ENCODE data around the gene KSR1.

KSR1 gene

GRCh38 chr17:27460196-27460725 is 4.0 kb downstream of the KSR1 start:
- Histone ChIP-seq H3K79me2 (ENCODE audit: insufficient read depth, low read depth) (no peaks in the 10 kb centered on the region), H3K4me3 (IDR thresholded peaks at IDR 0.05; ENCODE audit: insufficient read depth, low read depth, low read length) (no peak overlapping the region), H3K9ac (no peak overlapping the region), H3K27me3 (ENCODE audit: insufficient read depth, low read depth) (peaks cover 12% of the 10 kb centered on the region; the same call in 1 of the 2 replicates), H4K20me1 (ENCODE audit: insufficient read depth) (no peaks in the 10 kb centered on the region), H2AFZ (ENCODE audit: low read depth) (no peak overlapping the region), H3K36me3 (ENCODE audit: insufficient read depth) (no peaks in the 10 kb centered on the region), H3K4me1 (ENCODE audit: low read depth, poor library complexity, severe bottlenecking) (peaks cover 18% of the 10 kb centered on the region), H3K27ac (no peak overlapping the region), H3K4me2 (no peak overlapping the region)
- no peak for TF ChIP-seq CTCF (conservative IDR thresholded peaks at IDR 0.05; ENCODE audit: low read depth, low read length)

GRCh38 chr17:27461192-27461859 is 5.1 kb downstream of the KSR1 start:
- Histone ChIP-seq H3K27ac (no peak overlapping the region), H3K36me3 (ENCODE audit: insufficient read depth) (no peaks in the 10 kb centered on the region), H3K4me1 (ENCODE audit: low read depth, poor library complexity, severe bottlenecking) (peaks cover 15% of the 10 kb centered on the region), H3K4me3 (IDR thresholded peaks at IDR 0.05; ENCODE audit: insufficient read depth, low read depth, low read length) (no peak overlapping the region), H3K79me2 (ENCODE audit: insufficient read depth, low read depth) (no peaks in the 10 kb centered on the region), H3K27me3 (ENCODE audit: insufficient read depth, low read depth) (peaks cover 12% of the 10 kb centered on the region; the same call in 1 of the 2 replicates), H2AFZ (ENCODE audit: low read depth) (no peak overlapping the region), H4K20me1 (ENCODE audit: insufficient read depth) (no peaks in the 10 kb centered on the region), H3K9ac (no peak overlapping the region), H3K4me2 (no peak overlapping the region)
- no peak for TF ChIP-seq CTCF (conservative IDR thresholded peaks at IDR 0.05; ENCODE audit: low read depth, low read length)

GRCh38 chr17:27462149-27462548 is 5.9 kb downstream of the KSR1 start:
- Histone ChIP-seq H3K27ac (no peak overlapping the region), H3K27me3 (ENCODE audit: insufficient read depth, low read depth) (peaks cover 12% of the 10 kb centered on the region; the same call in 1 of the 2 replicates), H3K79me2 (ENCODE audit: insufficient read depth, low read depth) (no peaks in the 10 kb centered on the region), H2AFZ (ENCODE audit: low read depth) (no peak overlapping the region), H3K4me3 (IDR thresholded peaks at IDR 0.05; ENCODE audit: insufficient read depth, low read depth, low read length) (no peak overlapping the region), H3K4me1 (ENCODE audit: low read depth, poor library complexity, severe bottlenecking) (peaks cover 15% of the 10 kb centered on the region), H3K4me2 (no peak overlapping the region), H3K9ac (no peak overlapping the region), H4K20me1 (ENCODE audit: insufficient read depth) (no peaks in the 10 kb centered on the region), H3K36me3 (ENCODE audit: insufficient read depth) (no peaks in the 10 kb centered on the region)
- TF ChIP-seq CTCF (conservative IDR thresholded peaks at IDR 0.05; ENCODE audit: low read depth, low read length): no peak

GRCh38 chr17:27462714-27463113 is 6.5 kb downstream of the KSR1 start:
- no peak overlapping the region for H3K4me3 ChIP-seq (IDR thresholded peaks at IDR 0.05; ENCODE audit: insufficient read depth, low read depth, low read length)
- no peaks in the 10 kb centered on the region for H3K36me3 ChIP-seq (ENCODE audit: insufficient read depth)
- no peak overlapping the region for H3K4me2 ChIP-seq
- no peak overlapping the region for H3K9ac ChIP-seq
- peaks cover 9% of the 10 kb centered on the region for H3K4me1 ChIP-seq (ENCODE audit: low read depth, poor library complexity, severe bottlenecking)
- H3K27me3 ChIP-seq (ENCODE audit: insufficient read depth, low read depth): peaks cover 7% of the 10 kb centered on the region; the same call in 1 of the 2 replicates
- H4K20me1 ChIP-seq (ENCODE audit: insufficient read depth): no peaks in the 10 kb centered on the region
- H2AFZ ChIP-seq (ENCODE audit: low read depth): no peak overlapping the region
- H3K27ac ChIP-seq: no peak overlapping the region
- H3K79me2 ChIP-seq (ENCODE audit: insufficient read depth, low read depth): no peaks in the 10 kb centered on the region
- no peak for TF ChIP-seq CTCF (conservative IDR thresholded peaks at IDR 0.05; ENCODE audit: low read depth, low read length)
